KOPT-K1 (cell line): ENCODE data around the gene SLC35G6.

Source experiments
- H3K27ac ChIP-seq: fragments of 200-600 bp; sonication (generic); 2 replicates; pipeline ENCODE4 v1.5.1; 2016; ENCODE audit warnings: antibody characterized with exemption, mild to moderate bottlenecking, low read depth, low read length; ENCODE audit not compliant: poor library complexity, severe bottlenecking
- H3K36me3 ChIP-seq: fragments of 200-600 bp; sonication (generic); 2 replicates; pipeline ENCODE4 v1.5.1; 2017; ENCODE audit warnings: antibody characterized with exemption, mild to moderate bottlenecking, low read length, moderate library complexity; ENCODE audit not compliant: insufficient read depth
- H3K9me3 ChIP-seq: fragments of 200-600 bp; sonication (generic); 2 replicates; pipeline ENCODE4 v1.5.1; 2017; ENCODE audit warnings: antibody characterized with exemption, low read length, mild to moderate bottlenecking; ENCODE audit not compliant: insufficient read depth, poor library complexity, severe bottlenecking

SLC35G6 gene

DNA sequence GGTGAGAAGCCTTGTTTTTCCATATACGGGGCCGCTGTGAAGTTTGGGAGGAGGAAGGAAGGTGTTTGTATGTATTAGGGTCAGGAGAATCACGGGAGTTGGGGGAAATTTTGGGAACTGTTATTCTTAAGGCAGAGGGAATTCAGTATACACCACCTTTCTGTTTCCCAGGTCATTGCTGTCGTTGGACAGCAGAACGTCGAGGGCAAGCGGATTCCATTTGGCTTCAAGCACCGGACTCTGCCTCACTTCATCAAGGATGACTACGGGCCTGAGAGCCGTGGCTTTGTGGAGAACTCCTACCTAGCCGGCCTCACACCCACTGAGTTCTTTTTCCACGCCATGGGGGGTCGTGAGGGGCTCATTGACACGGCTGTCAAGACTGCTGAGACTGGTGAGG, 20.5 kb downstream of the SLC35G6 start:
- Histone ChIP-seq H3K36me3 (peaks cover 100% of the 10 kb centered on the region), H3K27ac (no peak overlapping the region), H3K9me3 (no peaks in the 10 kb centered on the region)

GRCh38 chr17:7502171-7502847, 21.1 kb downstream of the SLC35G6 start:
- Histone ChIP-seq H3K36me3 (peaks cover 100% of the 10 kb centered on the region), H3K9me3 (no peaks in the 10 kb centered on the region)

GRCh38 chr17:7502987-7503386, 21.7 kb downstream of the SLC35G6 start:
- H3K9me3 ChIP-seq: no peaks in the 10 kb centered on the region
- H3K27ac ChIP-seq: no peak overlapping the region
- peaks cover 100% of the 10 kb centered on the region for H3K36me3 ChIP-seq

More at GRCh38 chr17:7502171-7502847, 21.1 kb downstream of the SLC35G6 start:
- H3K27ac ChIP-seq: no peak overlapping the region

DNA sequence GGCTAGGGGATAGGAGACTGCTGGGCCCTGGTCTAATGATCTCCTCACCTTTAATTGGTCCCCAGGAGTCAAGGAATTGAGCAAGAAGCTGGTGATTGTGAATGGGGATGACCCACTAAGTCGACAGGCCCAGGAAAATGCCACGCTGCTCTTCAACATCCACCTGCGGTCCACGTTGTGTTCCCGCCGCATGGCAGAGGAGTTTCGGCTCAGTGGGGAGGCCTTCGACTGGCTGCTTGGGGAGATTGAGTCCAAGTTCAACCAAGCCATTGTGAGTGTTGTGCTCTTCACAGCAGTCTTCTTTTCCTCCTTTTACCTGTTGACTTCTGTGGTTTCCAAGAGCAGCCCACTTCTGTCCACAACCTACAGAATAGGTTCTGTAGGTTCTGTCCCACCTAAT, 22.3 kb downstream of the SLC35G6 start:
- H3K36me3 ChIP-seq: peaks cover 100% of the 10 kb centered on the region
- H3K27ac ChIP-seq: no peak overlapping the region
- no peaks in the 10 kb centered on the region for H3K9me3 ChIP-seq

- H3K36me3 ChIP-seq: peaks cover 100% of the 10 kb centered on the region
- H3K27ac ChIP-seq: no peak overlapping the region
- H3K9me3 ChIP-seq: no peaks in the 10 kb centered on the region
Measured at GRCh38 chr17:7508145-7508544, 26.9 kb downstream of the SLC35G6 start.

- no peaks in the 10 kb centered on the region for H3K9me3 ChIP-seq
- no peak overlapping the region for H3K27ac ChIP-seq
- peaks cover 100% of the 10 kb centered on the region for H3K36me3 ChIP-seq
Measured at GRCh38 chr17:7508846-7509245, 27.6 kb downstream of the SLC35G6 start.

GRCh38 chr17:7509937-7510336, 28.7 kb downstream of the SLC35G6 start:
- no peaks in the 10 kb centered on the region for H3K9me3 ChIP-seq
- H3K36me3 ChIP-seq: peaks cover 97% of the 10 kb centered on the region
- H3K27ac ChIP-seq: no peak overlapping the region

- Histone ChIP-seq H3K27ac (no peak overlapping the region), H3K36me3 (peaks cover 95% of the 10 kb centered on the region), H3K9me3 (no peaks in the 10 kb centered on the region)
Measured at GRCh38 chr17:7511108-7511507, 29.9 kb downstream of the SLC35G6 start.

- Histone ChIP-seq H3K36me3 (peaks cover 89% of the 10 kb centered on the region), H3K27ac (no peak overlapping the region)
Measured at GRCh38 chr17:7512105-7512504, 30.9 kb downstream of the SLC35G6 start.

GRCh38 chr17:7512824-7513540, 31.7 kb downstream of the SLC35G6 start:
- H3K27ac ChIP-seq: no peak overlapping the region
- peaks cover 80% of the 10 kb centered on the region for H3K36me3 ChIP-seq
- H3K9me3 ChIP-seq: no peaks in the 10 kb centered on the region

More at GRCh38 chr17:7512105-7512504, 30.9 kb downstream of the SLC35G6 start:
- H3K9me3 ChIP-seq: no peaks in the 10 kb centered on the region

DNA sequence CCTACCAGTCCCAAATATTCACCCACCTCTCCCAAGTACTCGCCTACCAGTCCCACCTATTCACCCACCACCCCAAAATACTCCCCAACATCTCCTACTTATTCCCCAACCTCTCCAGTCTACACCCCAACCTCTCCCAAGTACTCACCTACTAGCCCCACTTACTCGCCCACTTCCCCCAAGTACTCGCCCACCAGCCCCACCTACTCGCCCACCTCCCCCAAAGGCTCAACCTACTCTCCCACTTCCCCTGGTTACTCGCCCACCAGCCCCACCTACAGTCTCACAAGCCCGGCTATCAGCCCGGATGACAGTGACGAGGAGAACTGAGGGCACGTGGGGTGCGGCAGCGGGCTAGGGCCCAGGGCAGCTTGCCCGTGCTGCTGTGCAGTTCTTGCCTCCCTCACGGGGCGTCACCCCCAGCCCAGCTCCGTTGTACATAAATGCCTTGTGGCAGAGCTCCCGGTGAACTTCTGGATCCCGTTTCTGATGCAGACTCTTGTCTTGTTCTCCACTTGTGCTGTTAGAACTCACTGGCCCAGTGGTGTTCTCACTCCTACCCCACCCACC, 32.7 kb downstream of the SLC35G6 start:
- H3K27ac ChIP-seq: no peak overlapping the region
- peaks cover 70% of the 10 kb centered on the region for H3K36me3 ChIP-seq
- no peaks in the 10 kb centered on the region for H3K9me3 ChIP-seq

GRCh38 chr17:7515911-7516610, 34.8 kb downstream of the SLC35G6 start:
- Histone ChIP-seq H3K36me3 (peaks cover 49% of the 10 kb centered on the region), H3K9me3 (no peaks in the 10 kb centered on the region), H3K27ac (no peak overlapping the region)

DNA sequence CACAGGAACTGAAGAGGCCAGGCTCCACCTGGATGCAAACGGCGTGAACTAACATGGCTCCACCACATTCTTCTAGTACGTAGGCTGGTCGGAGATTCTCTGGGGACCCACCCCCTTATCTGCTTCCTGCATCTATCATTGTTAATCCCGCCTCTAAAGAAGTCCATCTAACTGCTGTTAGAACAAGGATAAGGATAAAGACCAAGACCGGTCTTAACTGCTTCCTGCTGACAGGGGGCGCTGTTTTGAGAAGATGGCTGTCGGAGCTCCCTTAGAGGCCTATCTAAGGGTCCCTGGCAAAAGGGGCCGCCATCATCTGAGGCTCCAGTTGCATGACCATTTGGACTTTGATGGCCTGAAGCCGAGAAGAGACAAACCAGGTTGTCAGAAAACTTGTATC, 41.8 kb downstream of the SLC35G6 start:
- Histone ChIP-seq H3K9me3 (peaks cover 19% of the 10 kb centered on the region), H3K36me3 (no peaks in the 10 kb centered on the region), H3K27ac (no peak overlapping the region)

DNA sequence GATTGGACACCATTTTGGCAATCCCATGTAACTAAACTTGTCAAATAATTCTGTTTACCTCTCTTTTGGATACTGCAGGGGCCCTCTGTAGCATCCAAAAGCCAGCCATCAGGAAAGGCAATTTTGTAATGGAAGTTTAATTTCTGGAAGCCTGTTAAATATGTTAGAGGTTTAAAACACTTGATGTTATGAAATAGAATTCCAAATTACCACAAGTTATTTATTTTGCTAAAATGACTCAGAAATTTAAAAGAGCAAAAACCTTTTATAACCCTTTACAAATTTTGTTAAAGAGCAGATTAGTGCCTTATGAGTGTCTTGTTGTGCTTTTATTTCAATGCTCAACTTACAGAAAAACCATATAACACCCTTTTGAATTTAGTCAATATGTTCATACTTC, 47.6 kb downstream of the SLC35G6 start:
- no peaks in the 10 kb centered on the region for H3K36me3 ChIP-seq
- H3K27ac ChIP-seq: no peak overlapping the region
- H3K9me3 ChIP-seq: peaks cover 31% of the 10 kb centered on the region
